Measurements from ENCODE around the gene BCL10.
A peak's percentile ranks its signal among the peaks of the same experiment; 100 is the strongest.
"Not testable (repeated sequence)": the region's sequence is repeated elsewhere in the genome, so short reads cannot be mapped to it uniquely, and the experiment has no call there.

The BCL10 gene

DNA sequence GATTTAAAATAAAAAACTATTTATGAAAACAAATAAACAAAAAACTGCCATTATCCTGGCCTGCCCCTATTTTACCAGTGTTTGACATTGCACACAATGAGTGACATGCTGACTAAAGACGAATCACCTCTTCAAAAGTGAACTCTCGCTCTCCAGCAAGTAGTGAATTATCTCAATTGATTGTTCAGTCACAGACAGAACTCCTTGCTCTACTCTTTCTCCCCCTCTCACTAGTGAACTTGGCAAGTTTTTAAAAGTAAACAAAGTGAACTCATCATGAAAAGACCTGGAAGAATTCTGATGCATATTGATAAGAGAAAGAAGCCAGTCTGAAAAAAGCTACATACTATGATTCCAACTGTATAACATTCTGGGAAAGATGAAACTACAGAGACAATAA, 12.3 kb downstream of the BCL10 start:
- DNase-seq (ENCODE audit: low read depth, low spot score) = no peak

DNA sequence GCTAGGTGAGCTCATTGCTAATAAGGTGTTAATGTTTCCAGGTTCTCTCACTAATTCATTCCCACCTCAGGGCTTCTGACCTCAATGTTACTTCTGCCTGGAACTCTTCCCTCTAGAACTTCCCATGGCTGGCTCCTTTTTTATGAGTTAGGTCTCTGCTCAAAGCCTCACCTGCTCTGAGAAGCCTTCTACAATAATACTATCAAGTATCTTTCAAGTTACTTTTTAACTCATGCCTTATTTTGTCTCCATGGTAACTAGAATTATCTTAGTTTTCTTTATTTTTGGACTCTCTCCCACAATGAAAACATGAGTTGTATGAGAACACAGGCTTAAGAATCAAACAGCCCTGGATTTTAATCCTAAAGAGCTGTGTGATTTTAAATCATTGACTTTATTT, 13.4 kb downstream of the BCL10 start:
- no peak for DNase-seq (ENCODE audit: low read depth, low spot score)

DNA sequence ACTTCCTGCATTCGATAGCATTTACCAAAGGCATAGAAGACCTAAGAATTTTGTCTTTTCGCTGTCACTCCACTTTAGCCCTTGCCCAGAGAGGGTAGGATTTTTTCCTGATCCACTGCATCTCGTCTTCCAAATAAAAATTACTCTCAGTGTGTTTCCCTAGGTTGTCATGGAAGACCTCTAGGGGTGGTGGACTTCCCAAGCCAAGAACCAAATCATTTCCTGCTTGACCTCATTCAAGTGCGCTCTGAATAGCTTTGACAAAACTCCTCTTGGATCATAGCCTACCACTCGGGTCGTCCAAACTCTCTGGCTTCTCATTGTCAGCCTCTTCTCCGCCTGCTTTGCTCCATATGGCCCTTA, 16.5 kb downstream of the BCL10 start:
- DNase-seq (ENCODE audit: low read depth, low spot score) = no peak

DNA sequence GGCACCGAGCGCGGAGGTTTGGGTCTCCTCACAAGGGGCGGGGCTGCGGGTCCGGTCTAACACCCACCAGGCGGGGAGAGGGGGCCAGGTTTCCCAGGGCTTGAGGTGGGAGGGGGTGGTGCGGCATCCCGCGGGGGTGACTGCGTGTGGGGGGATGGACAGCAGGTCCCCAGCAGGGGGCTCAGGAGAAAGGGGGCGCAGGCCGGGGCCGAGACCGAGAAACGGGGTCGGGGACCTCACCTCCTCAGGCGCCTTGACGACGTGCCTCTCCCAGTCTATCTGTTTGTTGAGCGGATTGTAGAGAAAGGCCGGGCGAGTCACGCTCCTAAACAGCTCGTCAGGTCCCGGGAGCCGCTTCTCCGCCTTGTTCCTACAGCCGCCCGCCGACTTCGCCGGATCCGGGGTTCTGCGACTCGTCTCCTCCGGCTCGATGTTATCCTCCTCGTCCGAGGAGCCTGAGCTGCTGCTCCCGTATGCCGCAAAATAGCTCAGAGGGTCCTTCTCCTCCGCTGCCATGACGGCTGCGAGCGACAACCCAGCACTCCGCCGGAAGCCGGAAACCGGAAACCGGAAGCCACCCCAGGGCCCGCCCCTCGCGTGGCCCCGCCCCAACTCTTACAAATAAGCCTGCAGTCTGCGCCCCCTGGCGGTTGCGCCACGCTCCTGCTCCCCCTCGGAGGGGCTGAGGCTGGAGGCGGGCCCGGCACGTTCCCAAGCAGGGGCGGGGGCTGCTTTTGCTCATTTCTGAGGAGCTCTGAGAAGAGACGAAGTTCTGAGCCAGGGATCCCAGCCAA, 17.1 kb downstream of the BCL10 start, which contains the start of gene C1orf52:
C1orf52 (minus strand) TSS at position 545 of the 794 bp plus-strand sequence; CDS start at position 516, 29 bp downstream.
- peak; percentile 89 for DNase-seq (ENCODE audit: low read depth, low spot score)

DNA sequence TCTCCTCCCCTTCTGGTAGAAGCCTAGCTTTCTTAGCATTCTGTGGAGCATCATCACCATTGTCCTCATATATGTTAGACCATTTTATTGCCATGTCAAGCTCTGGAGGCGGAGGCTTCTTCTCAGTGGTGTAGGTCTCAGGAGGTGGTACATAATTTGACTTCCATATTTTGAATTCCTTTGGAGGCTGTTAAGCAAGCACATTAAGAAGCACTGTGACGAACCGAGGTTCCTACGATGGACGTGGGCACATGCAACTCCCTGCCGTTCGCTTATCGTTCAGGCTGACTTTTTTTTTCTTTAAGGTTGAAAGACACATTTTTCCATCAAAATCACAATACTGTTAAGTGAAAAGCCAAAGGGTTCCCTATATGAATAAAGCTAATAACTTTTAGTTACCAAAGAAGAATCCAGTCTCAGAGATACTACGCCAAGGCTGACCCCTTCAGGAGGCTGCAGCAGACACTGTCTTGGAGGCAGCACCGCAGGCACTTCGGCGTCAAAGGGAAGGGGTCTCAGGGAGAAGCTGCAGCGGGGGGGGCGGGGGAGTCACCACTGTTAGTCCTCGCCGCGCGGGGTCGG, 17.8 kb downstream of the BCL10 start:
- DNase-seq (ENCODE audit: low read depth, low spot score) = no peak

DNA sequence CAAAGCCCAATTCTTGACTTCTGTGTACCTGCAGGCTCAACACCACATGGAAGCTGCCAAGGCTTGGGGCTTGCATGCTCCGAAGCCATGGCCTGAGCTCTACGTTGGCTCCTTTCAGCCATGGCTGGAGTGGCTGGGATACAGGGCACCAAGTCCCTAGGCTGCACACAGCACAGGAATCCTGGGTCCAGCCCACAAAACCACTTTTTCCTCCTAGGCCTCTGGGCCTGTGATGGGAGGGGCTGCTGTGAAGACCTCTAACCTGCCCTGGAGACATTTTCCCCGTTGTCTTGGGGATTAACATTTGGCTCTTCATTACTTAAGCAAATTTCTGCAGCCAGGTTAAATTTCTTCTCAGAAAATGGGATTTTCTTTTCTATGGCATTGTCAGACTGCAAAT, 27.4 kb downstream of the BCL10 start:
- not testable (repeated sequence) for DNase-seq (ENCODE audit: low read depth, low spot score)

DNA sequence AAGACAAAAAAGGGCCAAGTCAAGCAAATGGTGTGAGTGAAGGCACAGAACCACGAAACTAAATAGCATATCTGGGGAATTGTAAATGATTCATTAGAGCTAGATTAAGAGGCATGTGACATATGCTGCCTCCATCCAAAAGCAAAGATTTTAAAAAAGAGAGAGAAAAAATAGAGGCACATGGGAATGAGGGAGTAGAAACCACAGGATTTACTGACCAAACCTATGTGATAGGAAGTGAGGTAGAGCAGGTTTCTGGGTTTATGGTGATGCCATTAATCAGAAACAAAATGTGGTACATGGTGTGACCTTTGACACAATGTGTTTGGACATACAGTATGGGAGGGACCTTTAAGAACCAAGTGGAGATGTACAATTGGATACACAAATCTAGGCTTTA, 30.5 kb downstream of the BCL10 start:
- no peak for DNase-seq (ENCODE audit: low read depth, low spot score)

DNA sequence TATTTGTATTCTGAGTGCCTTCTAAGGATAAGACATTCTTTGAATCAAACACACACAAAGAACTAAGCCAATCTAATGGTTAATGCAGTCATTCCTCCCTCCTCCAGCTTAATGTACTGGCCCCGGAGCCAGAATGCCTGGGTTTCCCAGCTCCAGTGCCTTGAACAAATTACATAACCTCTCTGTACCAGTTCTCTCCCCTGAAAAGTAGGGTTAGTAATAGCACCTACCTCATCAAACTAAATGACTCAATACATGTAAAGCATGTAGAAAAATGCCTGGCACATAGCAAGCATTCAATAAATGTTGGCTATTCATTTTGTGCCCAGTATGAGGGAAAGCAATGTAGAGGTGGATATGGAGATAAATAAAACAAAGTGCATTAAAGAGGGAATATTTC, 31.0 kb downstream of the BCL10 start:
- no peak for DNase-seq (ENCODE audit: low read depth, low spot score)

DNA sequence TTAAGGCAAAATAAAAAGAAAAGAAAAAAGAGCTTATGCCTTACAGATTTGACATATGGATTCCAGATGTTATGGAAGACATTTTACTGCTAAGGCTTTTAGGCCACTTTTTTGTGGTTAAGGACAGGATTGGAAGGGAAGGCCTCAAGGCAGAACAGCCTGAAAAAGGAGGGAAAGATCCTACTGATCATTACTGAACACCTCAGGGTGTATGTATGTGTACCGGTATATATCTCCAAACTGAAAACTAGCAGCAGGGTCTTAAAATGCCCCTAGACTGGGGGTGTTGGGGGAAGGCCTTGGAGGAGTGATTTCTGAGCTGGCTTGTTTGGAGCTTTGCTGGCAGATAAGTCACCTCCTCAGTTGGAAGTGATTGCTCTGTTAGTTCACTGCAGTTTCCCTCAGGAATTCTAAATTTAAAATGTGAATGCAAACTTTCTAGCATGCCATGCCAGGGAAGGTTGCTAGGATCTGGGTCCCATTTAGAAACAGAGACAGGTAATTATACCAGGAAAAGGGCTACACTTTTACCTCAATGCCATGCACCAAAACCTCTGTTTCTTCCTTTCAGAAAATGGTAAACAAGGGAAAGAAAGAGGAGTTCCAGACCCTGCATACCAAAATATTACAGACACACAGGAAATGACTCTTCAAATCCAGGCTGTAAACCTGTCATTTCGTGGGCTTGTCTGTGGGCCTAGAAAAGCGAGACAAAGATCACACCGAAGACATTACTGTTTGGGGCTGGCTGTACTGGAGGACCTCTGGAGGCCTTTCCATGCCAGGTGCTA, 32.0 kb downstream of the BCL10 start:
- DNase-seq (ENCODE audit: low read depth, low spot score) = no peak

DNA sequence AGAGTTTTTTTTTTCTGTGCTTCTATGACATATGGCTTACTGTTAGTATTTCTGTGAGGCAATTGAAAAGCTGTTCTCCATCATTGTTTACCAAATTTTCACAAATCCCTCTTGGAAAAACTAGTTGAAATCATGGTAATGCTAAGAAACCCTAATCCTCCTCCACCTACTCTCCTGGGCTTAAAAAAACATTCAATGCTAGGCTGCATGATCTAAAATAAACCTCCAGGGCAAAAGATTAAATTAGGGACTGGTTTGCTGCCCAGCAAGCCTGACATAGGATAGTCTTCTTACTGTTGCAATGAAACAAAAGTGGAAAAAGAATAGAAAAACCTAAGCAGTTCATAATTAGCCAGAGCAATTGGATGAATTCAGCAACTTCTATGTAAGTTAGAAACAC, 33.1 kb downstream of the BCL10 start:
- DNase-seq (ENCODE audit: low read depth, low spot score) = no peak

DNA sequence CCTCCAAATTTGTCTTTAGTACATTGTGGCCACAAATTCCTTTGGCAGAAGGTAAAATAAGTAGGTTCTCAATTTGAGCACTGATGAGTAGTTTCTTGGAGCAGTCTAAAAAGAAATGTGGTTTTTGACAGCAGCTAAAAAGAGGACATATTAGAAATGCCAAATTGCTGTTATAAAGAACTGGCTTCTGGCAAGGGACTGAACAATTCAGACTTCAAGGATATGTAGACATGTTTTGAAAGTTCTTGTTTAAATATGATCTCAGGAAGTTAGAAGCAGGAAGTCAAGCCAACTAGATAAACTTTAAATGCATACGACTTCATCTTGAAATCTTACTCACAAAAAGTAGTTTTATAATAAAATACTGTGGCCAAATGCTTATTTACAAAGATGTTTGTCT, 35.8 kb downstream of the BCL10 start:
- no peak for DNase-seq (ENCODE audit: low read depth, low spot score)

DNA sequence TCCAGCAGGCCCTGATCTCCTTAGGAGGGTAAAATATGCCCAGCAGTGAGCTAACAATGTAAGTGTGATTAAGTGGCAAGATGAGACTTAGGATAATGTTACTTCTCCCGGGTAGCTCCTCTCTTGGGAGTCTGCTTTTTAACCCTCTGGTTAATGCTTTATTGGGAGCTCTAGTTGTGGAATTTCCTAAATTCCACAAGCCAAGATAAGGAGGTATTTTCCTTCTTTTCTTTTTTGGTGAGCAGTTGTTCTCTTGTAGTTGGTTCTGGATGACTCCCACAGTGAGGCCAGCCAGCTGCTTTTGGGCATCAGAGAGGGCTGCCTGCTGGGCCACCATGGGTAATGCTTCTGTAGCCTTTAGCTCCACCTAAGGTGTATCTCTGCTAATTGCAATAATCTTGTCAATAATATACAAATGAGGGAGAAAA, 36.2 kb downstream of the BCL10 start:
- DNase-seq (ENCODE audit: low read depth, low spot score) = no peak

DNA sequence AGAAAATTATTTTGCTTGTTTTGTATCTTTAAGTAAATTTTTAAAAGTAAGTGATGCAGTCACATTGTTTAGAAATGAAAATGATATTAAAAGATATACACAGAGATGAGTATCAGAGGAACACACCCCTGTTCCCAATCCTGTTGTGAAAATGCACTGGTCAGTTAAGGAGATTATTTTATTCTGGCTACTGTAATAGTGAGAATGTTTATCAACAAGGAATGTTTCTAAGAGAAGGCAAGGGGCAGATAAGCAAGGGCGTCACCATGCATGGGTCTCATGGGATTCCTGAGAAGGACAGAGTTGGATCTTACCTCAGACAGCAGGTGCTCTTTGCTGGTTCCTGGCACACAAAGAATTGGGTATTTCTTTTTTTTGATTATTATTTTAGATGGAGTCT, 38.8 kb downstream of the BCL10 start:
- no peak for DNase-seq (ENCODE audit: low read depth, low spot score)

DNA sequence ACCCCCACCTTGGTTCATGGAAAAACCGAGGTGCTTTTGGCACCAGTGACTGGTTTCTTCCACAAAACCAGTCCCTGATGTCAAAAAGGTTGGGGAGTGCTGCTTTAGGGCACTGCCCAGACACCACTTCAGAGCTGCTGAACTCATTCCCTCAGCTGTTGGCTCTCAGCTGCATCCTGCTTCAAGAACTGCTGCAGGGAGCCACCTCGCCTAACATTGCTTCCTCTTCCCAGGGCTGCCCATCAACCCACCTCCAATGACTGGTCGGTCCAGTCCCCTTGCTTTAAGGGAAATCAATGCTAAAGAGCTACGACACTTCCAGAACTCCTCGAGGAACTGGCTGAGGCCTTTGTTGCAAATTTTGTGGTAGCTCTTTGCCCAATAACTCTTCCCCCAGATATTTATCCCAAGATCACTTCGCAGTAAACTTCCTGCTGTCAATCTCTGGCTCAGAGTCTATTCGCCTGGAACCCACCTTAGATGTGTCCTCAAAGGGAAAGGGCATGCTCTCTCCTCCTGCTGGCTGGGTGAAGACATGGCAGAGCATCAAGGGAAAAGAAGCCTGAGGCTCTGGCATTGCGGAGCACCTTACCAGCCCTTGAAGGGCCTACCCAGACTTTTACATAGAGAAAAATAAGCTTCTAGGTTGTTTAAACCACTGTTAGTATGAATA, 46.0 kb downstream of the BCL10 start:
- DNase-seq (ENCODE audit: low read depth, low spot score) = no peak

DNA sequence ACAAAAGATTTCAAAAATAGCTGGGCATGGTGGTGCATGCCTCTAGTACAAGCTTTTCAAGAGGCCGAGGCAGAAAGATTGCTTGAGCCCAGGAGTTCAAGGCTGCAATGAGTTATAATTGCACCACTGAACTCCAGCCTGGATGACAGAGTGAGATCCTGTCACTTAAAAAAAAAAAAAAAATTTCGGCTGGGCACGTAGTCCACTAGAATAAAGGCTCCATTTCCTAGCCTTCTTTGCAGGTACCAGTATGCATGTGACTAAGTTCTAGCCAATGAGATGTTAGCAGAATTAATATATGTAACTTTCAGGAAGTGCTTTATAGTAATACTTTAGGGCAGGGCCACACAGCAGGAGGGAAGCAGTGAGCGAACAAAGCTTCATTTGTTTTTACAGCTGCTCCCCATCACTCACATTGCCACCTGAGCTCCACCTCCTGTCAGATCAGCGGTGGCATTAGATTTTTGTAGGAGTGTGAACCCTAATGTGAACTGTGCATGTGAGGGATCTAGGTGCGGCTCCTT, 46.8 kb downstream of the BCL10 start:
- DNase-seq (ENCODE audit: low read depth, low spot score) = no peak

DNA sequence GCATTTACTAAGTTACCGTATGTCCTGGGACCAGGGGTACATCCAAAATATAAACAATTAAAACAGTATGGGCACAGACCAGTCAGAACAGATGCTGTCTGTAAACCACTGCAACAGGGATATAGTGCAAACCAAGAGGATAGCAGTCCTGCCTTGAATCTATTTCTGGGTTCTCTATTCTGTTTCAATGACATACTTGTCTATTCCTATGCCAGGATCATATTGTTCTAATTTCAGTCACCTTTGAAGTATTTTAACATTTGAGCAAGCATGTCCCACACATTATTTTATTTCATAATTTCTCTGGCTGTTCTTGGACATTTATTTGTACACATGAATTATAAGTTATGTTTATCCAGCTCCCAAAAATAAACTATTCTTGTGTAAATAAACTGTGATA, 47.5 kb downstream of the BCL10 start:
- no peak for DNase-seq (ENCODE audit: low read depth, low spot score)

DNA sequence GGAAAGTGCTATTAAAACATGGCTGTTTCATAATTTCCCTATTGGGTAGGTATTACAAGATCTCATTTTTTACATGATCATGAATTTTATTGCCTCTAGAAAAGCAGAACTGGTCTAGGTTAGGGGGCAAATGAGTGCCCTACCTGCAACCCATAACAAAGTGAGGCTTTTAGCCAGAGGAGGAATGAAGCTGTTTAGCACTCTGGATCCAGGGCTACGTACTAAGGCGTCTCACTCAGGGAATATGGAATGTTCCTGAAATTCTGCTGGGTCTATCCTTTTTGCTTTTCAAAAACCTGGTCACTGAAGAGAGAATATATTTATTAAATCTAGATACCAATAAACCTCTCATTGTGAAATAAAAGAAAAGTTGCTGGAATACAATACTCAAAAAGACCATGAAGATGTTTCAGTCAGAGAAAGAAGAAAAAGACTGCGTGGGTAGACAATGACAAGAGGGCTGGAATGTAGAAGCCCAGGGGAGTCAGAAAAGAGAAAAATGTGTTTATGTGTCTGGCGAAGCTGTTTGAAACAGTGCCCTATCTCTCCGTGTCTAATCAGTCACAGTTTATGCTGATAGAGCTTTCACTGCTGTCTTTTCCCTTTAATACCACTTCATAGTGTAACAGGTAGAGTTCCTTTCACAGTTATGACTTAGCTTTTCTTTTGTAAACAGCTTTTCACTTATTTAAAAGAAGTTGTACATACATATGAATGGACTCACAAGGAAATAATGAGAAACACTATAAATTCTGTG, 50.6 kb downstream of the BCL10 start:
- no peak for DNase-seq (ENCODE audit: low read depth, low spot score)

DNA sequence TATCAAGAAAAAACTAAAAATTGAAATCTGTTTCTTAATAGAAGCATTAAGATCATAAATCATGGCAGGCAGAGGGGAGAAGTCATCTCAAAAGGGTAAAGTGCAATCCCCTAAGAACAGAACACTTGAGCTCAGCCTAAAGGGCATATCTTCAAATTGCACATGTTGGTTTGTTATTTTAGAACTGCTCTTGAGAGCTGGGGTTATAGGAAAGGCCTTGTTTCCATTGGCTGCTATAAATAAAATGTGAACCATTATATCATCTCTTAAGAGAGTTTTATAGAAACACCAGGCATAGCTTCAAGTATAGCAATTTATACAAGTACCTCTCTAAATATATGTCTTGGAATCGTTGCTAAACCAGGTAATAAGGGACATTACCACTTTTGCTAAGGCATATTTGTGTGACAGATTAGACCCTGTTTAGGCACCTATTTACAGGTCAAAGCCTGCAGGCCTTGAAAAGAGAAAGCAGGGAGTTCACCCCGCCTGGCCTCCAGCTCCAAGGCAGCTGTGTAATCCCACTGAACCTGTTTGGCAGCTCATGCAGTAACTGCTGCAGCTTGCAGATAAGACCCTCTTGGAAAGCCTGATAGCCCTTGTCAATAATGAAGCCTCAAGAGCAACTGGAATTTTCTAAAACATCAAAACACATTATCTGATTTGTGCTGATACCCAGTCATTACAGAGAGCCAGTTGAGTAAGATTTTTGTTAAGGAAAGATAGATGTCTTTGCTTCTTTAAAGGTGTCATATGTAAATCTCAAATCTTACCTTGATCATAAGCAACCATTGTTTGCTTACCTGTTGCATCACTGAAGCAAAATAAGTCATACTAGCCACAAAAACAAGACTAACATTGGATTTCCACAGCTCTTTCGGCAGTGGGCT, 51.5 kb downstream of the BCL10 start:
- no peak for DNase-seq (ENCODE audit: low read depth, low spot score)

DNA sequence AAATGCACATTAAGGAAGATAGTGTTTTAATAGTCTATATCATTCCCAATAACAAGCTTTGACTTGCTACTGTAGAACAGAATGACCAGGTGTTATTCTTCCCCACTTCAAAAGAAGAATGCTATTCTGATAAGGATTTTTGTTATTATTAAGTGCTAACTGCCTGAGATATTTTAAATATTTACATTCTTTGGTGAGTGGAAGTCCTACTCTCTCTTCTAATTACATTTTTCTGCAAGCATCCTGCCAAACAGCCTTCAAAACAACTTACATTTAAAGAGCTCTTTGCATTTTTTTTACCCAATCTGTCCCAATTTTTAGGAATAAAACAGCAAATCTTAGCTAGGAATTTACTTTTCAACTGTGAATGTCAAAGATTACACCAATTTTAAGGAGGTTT, 52.1 kb downstream of the BCL10 start:
- DNase-seq (ENCODE audit: low read depth, low spot score) = no peak

DNA sequence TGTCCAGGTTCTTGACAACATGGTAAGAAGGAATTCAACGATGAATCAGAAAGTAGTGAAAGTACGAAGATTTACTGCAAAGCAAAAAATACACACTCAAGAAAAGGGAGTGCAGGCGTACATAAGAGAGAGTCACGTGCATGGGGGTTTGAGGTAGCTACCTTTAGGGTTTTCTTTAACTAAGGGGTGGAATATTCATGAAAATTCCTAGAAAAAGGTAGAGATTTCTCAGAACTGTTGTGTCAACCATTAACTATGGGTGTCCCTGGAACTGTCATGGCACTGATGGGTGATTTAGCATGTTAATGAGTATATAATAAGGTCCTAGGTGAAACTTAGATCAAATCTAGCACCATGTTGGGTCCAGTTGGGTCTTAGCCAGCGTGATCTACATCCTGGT, 53.1 kb downstream of the BCL10 start:
- no peak for DNase-seq (ENCODE audit: low read depth, low spot score)
